ENCODE measurements around the gene MPST.

MPST gene

DNA sequence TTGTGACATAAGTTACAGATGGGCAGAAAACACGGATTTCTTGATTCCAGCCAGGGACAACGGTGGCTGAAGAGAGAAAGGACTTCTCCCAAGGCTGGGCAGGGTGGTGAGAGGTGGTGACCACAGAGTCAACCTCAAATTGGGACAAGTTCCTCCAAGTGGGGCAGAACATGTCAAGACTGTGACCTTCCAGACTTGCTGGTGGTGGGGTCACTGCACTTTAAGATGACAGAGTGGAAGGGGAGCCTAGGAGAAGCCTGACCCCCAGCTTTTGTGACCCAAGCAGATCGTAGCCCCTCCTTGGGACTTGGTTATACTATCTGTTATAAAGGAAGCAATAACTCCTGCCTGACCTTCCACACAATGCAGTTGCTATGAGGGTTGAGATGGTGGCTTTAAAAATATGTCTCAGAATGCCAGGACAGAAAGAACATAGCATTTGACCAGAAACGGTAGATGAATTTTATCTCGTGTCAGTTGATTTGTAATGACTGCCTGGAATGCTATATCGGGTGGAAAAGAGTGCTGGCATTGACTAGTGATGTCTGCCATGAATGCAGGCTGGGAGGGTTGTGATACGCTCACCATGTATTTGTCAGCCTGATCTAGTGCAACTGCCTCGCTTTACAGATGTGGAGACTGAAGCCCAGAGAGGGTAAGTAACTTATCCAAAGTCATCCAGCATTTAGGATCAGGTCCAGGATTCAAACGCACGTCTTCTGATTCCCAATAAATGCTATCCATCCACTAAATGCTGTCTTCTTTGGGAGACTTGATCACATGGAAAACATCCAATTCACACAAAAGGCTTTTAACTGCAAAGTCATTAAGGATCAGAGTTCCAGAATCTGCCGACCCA, 18.6 kb upstream of the MPST start:
- TF ChIP-seq, protein P1, sequence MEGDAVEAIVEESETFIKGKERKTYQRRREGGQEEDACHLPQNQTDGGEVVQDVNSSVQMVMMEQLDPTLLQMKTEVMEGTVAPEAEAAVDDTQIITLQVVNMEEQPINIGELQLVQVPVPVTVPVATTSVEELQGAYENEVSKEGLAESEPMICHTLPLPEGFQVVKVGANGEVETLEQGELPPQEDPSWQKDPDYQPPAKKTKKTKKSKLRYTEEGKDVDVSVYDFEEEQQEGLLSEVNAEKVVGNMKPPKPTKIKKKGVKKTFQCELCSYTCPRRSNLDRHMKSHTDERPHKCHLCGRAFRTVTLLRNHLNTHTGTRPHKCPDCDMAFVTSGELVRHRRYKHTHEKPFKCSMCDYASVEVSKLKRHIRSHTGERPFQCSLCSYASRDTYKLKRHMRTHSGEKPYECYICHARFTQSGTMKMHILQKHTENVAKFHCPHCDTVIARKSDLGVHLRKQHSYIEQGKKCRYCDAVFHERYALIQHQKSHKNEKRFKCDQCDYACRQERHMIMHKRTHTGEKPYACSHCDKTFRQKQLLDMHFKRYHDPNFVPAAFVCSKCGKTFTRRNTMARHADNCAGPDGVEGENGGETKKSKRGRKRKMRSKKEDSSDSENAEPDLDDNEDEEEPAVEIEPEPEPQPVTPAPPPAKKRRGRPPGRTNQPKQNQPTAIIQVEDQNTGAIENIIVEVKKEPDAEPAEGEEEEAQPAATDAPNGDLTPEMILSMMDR (IDR thresholded peaks at IDR 0.05; ENCODE audit: borderline replicate concordance, control extremely low read depth, extremely low read depth, insufficient read depth, missing control alignments) = no peak
- DNase-seq (ENCODE audit: low spot score) = no peak
- in situ Hi-C loops (cut with MboI; ENCODE audit: low sequenced_read_pairs, unreplicated experiment) = no loop called here

GRCh38 chr22:37001826-37002225, 17.7 kb upstream of the MPST start:
- DNase-seq (ENCODE audit: low spot score) = no peak
- in situ Hi-C loops (cut with MboI; ENCODE audit: low sequenced_read_pairs, unreplicated experiment) = no loop called here
- TF ChIP-seq, protein P1 (IDR thresholded peaks at IDR 0.05; ENCODE audit: borderline replicate concordance, control extremely low read depth, extremely low read depth, insufficient read depth, missing control alignments) = no peak

DNA sequence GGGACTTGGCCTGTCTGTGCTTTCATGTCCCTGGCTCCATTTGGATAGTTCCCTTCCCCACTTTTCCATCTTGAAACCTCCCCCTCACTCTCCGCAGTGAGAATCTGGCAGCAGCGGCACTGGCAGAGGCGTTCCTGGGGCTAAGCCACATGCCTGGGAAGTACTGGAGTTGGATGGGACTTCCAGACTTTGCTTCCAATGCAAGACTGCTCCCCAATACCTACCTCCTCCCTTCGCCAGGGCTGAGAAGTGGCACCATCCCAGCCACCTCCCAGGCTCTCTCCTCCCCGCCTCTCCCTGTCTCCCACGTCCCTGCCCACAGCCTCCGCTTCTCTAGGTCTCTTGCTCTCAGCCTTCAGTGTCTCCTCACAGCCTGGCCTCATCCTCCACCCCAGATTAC, 16.9 kb upstream of the MPST start:
- in situ Hi-C loops (cut with MboI; ENCODE audit: low sequenced_read_pairs, unreplicated experiment) = no loop called here
- TF ChIP-seq, protein P1 (IDR thresholded peaks at IDR 0.05; ENCODE audit: borderline replicate concordance, control extremely low read depth, extremely low read depth, insufficient read depth, missing control alignments) = no peak
- no peak for DNase-seq (ENCODE audit: low spot score)

- in situ Hi-C loops (cut with MboI; ENCODE audit: low sequenced_read_pairs, unreplicated experiment) = no loop called here
- TF ChIP-seq, protein P1 (IDR thresholded peaks at IDR 0.05; ENCODE audit: borderline replicate concordance, control extremely low read depth, extremely low read depth, insufficient read depth, missing control alignments) = no peak
- no peak for DNase-seq (ENCODE audit: low spot score)
Measured at GRCh38 chr22:37007651-37008050, 11.9 kb upstream of the MPST start.

DNA sequence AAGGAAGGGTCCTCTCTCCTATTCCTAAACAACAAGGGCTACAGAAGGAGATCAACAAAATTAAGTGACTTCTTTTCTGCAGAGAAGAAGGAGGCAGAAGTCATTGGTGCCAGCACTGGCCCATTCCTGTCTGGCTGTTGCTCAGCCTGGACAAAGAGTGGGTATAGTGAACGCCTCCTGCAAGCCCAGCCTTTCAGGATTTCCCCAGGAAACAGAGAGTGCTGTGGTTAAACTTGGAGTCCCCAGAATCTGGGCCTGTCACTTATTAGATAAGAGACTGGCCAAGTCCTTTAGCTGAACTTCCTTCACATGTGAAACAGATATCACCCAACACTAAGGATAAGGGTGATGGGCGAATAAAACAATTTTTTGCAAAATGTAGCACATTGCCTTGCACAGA, 11.2 kb upstream of the MPST start:
- no peak for DNase-seq (ENCODE audit: low spot score)
- TF ChIP-seq, protein P1 (IDR thresholded peaks at IDR 0.05; ENCODE audit: borderline replicate concordance, control extremely low read depth, extremely low read depth, insufficient read depth, missing control alignments) = no peak
- in situ Hi-C loops (cut with MboI; ENCODE audit: low sequenced_read_pairs, unreplicated experiment) = no loop called here

GRCh38 chr22:37009490-37009889, 10.1 kb upstream of the MPST start:
- DNase-seq (ENCODE audit: low spot score) = no peak
- in situ Hi-C loops (cut with MboI; ENCODE audit: low sequenced_read_pairs, unreplicated experiment) = no loop called here

More at GRCh38 chr22:37009490-37009889, 10.1 kb upstream of the MPST start:
- TF ChIP-seq, protein P1 (IDR thresholded peaks at IDR 0.05; ENCODE audit: borderline replicate concordance, control extremely low read depth, extremely low read depth, insufficient read depth, missing control alignments) = no peak
